HG03571 (cell line): ENCODE data around the gene WASL.
A peak's percentile ranks its signal among the peaks of the same experiment; 100 is the strongest.

Experiments
- ATAC-seq: cut with Tn5 transposase; IDR thresholded peaks from one replicate; pipeline ENCODE4 v1.9.1; 2021; ENCODE audit not compliant: unreplicated experiment

WASL gene

DNA sequence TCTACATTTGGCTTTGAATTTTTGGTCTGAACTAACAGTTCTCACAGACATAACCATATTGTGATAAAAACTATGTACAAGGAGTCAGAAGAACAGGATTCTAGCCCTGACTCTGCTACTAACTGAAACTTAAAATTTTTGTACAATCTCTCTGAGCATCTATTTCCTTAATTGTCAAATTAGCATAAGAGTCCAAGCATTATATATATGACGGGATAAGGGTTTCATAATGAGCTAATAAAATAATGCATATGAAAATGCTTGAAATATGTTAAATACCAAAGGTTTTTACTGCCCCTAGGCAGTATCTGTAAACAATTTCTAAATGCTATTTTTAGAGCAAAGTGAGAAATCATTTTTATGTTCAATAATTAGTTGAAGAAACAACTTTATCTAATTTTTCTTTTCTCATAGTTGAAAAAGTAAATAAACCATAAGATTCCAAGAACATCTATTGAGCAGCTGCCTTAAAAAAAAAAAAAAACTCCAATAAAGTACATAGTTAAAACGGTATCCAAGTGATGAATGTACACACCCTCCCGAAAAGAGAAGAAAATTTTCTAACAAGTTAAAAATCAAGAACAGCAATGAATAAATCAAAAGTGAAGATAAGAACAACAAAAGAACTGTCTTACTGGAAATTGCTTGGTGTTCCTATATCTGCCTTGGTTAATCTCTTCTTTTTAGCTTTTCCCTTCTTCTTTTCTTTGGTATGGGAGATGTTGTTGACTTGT is 52.7 kb downstream of the WASL start:
- no peak for ATAC-seq

DNA sequence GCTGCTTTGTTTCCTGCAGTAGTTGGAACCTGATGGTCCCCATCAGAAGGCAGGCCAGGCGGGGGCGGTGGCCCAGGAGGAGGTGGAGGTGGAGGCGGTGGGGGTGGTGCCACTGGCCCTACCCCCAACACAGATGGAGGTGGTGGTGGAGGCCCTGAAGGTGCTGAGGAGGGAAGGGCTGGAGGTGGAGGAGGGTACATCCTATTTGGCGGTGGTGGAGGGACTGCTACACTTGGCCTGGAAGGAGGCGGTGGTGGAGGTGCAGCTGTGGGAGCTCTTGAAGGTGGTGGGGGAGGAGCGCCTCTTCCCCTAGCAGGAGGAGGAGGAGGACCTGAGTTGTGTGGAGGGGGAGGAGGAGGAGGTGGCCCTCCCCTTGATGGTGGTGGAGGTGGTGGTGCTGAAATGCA is 56.3 kb downstream of the WASL start:
- no peak for ATAC-seq

DNA sequence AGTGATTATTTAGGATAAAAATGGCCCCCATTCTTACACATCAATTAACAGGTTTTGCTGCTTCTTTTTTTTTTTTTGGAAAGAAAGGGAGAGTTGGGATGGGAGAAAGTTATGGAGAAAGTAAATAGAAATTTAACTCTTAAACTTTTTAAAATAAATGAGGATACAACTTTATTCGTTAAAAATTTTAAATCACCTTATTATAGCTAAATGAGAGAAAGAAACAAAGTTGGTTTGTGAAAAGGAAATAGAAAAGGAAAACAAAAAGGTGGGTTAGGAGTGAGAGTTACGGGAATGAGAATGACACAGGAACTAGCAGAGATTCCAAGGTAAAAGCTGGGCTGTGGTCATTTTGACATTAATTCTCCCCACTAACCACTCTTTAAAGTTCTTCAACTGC is 58.3 kb downstream of the WASL start:
- no peak for ATAC-seq

DNA sequence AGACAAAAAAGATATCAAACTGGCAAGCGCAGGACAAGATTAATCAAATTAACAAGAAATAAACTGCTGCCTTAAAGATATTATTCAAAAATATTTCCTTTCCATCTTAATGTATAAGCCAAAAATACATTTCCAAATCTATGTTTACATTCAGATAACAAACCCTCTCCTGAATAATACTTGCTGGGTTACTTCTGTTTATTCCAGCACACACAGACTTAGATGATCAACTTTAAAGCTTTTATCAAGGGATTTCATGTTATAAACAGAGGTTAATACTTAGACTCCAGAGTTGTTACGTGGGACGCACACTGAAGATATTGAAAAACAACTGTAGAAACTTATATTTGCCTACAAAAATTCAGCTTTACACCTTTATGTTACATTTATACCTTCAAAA is 59.6 kb downstream of the WASL start:
- no peak for ATAC-seq

DNA sequence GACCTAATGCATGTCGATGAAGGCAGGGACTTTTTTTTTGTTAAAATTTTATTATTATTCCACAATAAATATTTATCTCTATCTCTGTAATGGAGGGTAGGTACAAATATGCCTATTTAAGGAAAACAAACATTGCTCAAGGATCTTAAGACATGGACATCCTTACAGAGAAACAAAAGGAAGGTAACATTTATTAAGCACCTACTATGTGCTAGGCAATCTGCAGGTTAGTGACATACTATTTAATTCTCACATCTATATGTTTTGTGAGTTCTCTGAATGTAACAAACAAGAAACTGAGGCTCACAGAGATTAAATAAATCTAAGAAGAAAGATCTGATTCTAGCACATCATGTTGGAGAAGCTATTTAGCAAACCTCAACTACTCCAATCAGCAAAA is 61.1 kb downstream of the WASL start:
- ATAC-seq = no peak

DNA sequence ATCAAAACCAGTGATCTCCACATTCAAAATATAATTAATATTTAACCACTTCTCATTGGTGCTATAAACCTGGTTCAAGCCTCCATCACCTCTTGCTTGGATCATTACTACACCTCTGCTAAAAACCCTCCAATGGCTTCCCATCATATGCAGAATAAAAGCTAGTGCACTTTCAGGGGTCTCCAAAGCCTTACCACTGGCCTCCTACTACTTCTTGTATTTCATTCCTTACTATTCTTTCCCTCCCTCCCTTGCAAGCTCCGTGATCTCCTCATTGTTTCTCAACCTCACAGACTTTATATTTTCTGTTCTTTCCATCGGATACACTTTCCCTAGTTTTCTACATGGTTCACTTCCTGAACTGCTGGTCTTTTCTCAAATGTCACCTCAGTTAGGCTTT is 61.6 kb downstream of the WASL start:
- ATAC-seq = no peak

DNA sequence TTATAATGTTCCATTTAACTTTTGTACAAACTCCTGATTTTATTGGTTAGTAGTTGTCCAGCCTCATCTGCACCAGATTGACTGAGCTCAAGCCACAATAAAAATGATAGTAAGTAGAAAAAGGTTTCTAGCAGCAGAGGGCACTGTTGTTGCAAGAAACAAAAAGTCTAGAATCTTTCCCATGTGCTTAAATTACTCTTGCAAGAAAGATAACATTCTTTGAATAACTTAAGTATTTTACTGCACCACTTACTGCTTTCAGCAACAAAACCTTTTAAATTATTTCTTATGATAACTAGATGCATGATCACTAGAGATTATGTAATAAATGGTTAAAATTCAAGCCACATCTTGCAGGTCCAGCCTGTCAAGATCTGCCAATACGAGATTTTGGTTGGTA is 66.1 kb downstream of the WASL start:
- ATAC-seq = peak; percentile 55

DNA sequence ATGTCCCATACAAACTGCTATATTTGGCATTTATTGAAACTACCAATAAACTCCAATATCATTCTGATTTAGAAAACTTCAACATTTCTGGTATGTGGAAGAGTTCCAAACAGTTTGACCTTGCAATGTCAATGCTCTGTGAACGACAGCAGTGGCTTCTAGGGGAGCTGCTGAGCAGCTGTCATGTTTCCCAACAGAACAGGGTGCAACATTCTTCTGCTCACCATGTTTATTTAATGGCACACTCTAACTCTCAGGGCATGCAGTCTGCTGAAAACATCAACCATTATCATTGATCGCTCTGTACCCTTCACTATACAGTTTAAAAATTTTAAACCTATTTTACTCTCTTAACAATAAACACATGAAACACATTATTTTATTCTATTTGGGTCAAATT is 67.2 kb downstream of the WASL start:
- no peak for ATAC-seq

DNA sequence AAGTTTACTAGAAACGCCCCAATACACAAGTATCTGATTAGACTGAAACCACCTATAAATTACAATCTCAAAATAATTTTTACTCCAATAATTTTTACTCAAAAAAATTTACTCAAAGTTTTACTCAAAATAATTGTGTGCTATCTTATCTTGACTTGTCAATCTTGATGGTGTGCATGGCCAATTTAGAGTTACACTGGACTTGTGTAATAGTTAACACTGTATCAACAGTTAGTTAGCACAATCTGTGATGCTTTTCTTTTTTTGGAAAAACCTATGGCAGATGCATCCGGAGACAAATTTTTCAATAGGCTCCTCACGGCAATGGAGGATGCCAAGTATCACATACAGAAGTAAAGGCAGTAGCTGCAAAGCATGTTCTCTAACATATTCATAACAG is 68.2 kb downstream of the WASL start:
- no peak for ATAC-seq

DNA sequence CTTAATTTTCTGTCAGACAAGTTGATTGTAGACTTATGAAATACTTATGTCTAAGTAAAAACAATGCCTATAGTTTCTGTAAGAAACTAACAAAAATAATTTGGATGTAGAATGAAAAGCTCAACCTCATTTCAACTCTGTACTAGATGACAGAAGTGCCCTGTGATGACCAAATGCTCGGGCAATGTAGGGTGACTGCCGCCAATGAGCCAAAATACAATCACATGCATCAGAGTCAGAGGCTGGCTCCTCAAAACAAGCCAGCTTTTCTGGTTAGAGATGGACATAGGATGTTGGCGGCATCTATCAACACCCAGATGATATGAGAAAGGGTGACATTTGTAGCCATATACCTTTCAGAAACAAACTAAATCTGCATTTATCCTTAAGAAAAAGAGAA is 69.2 kb downstream of the WASL start:
- no peak for ATAC-seq

DNA sequence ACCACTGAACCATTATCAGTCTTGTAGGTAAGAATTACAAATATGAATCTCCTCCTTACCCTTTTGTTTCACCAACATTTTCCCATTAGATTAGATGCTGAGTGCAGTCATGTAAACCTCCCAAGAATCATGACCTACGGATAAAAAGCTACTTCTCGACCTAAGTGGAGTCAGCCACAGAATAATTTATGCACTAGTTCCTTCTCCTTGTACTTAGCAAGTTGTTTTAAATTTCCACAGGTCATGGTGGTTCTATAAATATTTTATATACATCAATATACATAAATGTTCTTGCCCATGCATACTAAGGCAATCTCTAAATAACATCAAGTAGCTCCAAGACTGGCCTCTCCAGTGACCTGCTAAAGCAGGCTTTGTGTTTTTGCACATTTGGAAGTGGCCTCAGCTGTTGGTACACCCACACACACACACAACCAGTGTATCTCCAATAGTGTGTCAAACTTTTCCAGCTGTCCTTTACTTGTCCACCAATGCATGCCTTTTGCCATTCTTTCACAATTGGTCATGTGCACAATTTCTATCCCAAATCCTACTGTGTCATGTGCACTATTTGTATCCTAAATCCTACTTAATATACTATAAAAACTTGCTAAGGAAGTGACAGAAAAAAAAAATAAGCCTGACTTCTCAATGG is 71.6 kb downstream of the WASL start:
- ATAC-seq = no peak

DNA sequence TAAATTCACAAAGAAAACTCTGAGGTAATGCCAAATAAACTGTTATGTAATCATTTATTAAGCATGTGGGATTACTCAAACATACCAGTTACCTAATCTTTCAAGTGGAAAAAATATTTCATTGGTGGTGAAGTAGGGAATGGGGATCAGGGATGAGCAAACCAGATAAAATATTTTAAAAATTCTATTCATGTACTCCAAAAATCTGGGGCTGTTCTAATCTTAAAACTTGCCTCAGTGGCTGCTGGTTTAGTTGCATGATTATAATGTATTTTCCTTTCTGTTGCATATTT is 73.7 kb downstream of the WASL start:
- no peak for ATAC-seq

DNA sequence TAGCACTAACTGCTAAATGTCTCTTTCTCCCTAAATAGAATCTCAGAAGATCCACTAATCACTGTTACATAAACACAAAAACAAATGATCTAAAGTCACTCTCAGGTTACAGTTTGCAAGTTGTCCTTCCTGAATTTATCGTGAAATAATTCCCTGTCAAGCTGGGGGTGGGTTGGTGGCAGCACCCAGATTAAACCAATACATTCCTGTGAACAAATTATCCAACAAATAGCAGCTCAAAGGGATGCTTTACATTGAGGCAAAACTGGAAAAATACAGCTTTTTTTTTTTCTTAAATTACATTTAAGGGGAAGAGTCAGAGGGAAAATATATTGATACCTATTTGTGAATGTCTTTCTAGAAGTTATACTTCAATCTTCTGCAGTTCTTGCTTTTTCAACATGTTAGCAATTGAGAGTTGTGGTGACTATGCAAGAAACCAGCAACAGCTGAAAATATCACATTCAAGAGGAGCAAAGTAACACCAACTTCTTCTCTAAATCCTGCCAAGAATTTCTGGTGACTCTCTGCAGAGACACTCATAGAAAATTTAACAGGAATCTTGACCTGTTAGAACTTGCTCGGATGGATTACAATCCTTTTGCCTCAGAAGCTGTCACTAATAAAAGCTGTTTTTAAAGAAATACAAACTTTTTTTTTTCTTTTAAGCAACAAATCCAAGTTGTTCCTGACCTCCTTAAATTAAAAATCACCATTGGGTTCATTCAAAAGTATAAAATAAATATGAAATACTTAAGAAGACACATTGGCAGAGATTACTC is 74.2 kb downstream of the WASL start:
- no peak for ATAC-seq

DNA sequence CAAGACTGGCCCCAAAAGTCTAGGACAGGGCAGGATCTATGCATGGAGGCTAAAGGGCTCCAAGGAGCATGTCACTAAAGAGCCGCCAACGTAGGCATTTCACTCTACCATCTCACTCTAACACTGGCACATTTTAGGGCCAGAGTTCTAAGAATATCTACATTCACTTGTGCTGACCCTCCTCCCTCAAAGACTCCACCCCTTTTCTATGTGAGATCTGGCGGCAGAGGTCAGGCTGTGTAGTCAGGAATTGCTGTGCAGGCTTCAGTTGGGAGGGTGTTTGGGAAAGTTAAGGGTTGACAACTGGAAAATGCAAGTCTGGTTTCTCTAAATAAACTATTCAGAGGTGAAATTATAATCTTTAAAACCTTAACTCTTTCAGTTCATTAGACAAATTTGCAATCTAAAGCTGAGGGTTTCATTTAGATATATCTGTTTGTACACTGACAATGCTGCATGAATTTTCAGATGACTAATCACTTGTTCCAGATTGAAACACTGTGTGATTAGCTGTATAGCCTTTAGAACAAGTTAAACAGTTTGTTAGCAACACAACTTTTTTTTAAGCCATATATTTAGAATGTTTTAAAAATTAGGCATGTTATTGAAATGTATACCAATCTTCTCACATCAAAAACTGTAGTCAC is 74.9 kb downstream of the WASL start:
- no peak for ATAC-seq

DNA sequence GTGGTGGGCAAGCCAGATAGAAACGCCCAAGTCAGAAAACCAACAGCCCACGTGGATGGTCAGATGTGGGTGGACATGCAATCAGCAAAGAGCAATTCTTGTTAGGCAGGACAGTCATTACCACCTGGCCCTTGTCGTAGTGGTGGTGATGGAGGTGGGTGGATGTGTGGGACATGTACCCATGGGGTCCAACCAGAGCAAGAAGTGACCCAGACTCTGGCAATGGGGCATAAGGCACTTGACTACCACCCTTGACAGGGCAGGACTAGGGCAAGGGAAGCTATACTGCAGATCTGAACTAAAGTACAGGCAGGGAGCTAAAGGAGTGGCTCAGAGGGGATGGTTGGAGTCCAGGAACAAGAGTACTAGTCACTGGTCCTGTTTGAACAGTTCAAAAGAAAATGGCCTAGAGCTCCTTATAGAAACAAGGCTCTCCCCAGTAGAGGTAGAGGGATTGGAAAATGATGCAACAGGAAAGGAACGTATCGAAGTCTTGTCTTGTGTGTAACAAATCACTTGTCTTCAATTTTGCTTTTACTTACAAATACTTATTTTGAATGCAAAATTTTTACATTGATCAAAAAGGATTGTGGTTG is 75.6 kb downstream of the WASL start:
- no peak for ATAC-seq

DNA sequence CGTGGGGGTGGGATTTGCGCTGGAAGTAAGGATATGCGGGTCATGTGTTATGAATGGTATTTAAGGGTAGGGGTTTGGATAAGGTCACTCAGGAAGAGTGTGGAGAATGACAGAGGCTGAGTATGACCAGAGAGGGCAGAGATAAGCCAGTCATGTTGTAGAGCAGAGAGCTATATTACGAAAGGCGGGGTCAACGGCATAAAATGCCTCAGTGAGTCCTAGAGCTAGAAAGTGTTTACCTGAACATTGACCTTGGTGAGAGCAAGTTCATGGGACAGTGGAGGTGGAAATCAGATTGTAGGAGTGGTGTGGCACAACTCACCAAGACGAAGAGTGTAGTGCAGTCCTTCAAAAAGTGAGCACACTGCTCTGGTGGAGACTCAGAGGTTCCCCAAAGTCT is 79.3 kb downstream of the WASL start:
- ATAC-seq = no peak

DNA sequence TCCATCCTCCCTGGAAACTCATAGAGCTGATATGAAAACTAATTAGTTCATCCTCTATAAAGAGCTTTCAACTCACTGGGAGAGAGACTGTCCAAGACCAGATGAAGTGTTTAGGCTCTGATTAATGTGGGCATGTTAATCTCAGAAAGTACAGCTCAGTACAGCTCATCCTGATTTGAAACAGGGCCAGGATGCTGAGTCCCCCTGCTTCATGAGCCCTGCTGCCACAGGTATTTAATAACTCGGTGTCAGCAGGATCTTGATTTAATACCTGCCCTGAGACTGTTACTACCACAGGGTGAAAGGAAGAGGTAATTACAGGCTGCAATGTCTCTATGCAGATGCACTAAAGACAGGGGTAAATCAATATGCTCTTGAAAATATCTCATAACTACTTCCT is 82.3 kb downstream of the WASL start:
- no peak for ATAC-seq

DNA sequence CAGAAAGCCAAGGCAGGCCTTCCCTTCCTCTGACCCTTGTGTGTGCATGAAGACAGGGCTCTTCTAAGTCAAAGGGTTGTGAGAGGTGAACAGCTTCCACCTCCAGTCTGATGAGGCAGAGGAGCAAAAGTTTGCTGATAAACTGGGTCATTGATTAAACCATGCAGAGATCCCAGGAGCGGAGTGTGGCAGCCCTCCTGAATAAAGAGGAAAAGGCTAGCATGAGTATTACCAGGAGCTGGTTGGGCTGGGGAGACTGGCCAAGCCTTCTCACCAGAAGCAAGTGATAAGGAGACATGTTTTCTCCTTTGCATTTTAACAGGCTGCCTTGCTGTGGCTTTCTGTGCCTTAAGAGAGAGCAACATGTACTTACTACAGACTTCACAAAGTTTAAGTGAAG is 82.9 kb downstream of the WASL start:
- ATAC-seq = no peak

DNA sequence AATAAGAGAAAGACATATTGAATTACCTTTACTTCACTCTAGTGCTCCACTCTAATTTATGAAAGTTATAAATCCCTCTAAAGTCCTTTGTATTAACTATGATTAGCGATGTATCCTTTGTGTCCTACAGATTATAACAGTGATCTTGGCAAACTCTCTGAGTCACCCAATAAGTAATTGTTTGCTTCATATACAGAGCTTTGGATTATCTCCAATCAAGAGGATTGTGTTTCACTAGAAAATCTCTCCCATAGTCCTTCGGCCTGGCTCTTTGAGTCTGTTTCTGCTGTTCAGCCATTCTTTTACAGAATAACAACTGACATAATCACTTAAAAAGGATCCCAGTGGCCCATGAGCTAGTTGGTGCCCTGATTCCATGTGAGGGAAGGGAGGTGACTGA is 83.6 kb downstream of the WASL start:
- no peak for ATAC-seq

DNA sequence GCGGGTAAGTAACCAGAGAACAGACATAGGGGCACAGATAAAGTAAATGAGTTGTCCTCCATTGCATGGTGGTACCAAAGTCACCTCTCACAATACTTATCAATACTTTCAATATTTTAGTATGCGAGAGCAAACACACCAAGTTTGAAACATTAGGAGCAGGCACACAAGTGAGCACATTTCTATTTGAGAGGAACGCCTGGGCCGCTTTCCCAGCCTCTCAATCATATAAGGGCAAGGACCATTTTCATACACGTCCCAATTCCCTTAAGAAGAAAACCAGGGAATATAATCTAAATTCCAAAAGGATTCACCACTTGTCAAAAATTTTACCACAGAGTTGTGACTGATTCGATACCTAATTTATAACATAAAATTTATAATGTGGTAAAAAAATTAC is 85.6 kb downstream of the WASL start:
- no peak for ATAC-seq

DNA sequence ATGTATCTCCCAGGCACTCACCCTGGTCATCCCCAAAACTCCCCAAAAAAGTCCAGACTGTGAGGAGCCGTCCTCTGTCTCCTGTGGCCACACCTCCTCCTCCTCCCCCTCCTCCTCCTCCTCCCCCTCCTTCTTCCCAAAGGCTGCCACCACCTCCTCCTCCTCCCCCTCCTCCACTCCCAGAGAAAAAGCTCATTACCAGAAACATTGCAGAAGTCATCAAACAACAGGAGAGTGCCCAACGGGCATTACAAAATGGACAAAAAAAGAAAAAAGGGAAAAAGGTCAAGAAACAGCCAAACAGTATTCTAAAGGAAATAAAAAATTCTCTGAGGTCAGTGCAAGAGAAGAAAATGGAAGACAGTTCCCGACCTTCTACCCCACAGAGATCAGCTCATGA is 86.0 kb downstream of the WASL start:
- ATAC-seq = no peak

DNA sequence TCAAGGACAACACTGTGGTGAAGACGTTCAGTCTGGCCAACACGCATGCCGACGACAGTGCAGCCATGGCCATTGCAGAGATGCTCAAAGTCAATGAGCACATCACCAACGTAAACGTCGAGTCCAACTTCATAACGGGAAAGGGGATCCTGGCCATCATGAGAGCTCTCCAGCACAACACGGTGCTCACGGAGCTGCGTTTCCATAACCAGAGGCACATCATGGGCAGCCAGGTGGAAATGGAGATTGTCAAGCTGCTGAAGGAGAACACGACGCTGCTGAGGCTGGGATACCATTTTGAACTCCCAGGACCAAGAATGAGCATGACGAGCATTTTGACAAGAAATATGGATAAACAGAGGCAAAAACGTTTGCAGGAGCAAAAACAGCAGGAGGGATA is 86.5 kb downstream of the WASL start:
- ATAC-seq = no peak
